HG03469 (cell line): Measurements from ENCODE around the gene CIB4.

ENCODE experiments used
- ATAC-seq: cut with Tn5 transposase; IDR thresholded peaks from one replicate; pipeline ENCODE4 v1.9.1; 2021; ENCODE audit warnings: mild to moderate bottlenecking, moderate library complexity, moderate number of reproducible peaks; ENCODE audit not compliant: unreplicated experiment

CIB4 gene

GRCh38 chr2:26640781-26641564 is at the start of gene CIB4:
CIB4 (minus strand) TSS chr2:26641366; CDS start chr2:26641314, 52 bp downstream.
- ATAC-seq, result no peak

GRCh38 chr2:26687801-26688200 is 46.6 kb upstream of the CIB4 start:
- no peak for ATAC-seq

GRCh38 chr2:26687328-26687727 is 46.2 kb upstream of the CIB4 start:
- no peak for ATAC-seq

- ATAC-seq, result no peak
These were observed 45.0 kb upstream of the CIB4 start for GRCh38 chr2:26685989-26686839.

GRCh38 chr2:26685341-26685740 is 44.2 kb upstream of the CIB4 start:
- no peak for ATAC-seq

GRCh38 chr2:26683583-26683982 is 42.4 kb upstream of the CIB4 start:
- ATAC-seq, result no peak

GRCh38 chr2:26682155-26682554 is 41.0 kb upstream of the CIB4 start:
- no peak for ATAC-seq

- ATAC-seq, result no peak
These were observed 40.5 kb upstream of the CIB4 start for GRCh38 chr2:26681656-26682055.

GRCh38 chr2:26679867-26680266 is 38.7 kb upstream of the CIB4 start:
- ATAC-seq, result no peak

GRCh38 chr2:26678035-26678434 is 36.9 kb upstream of the CIB4 start:
- no peak for ATAC-seq

GRCh38 chr2:26675651-26676255 is 34.6 kb upstream of the CIB4 start:
- ATAC-seq, result no peak

- ATAC-seq, result no peak
These were observed 33.6 kb upstream of the CIB4 start for GRCh38 chr2:26674771-26675170.

GRCh38 chr2:26674002-26674751 is 33.0 kb upstream of the CIB4 start:
- ATAC-seq, result no peak

- ATAC-seq, result no peak
These were observed 31.7 kb upstream of the CIB4 start for GRCh38 chr2:26672818-26673393.

- no peak for ATAC-seq
These were observed 31.1 kb upstream of the CIB4 start for GRCh38 chr2:26672112-26672817.

- ATAC-seq, result no peak
These were observed 30.5 kb upstream of the CIB4 start for GRCh38 chr2:26671691-26672090.

- ATAC-seq, result no peak
These were observed 29.8 kb upstream of the CIB4 start for GRCh38 chr2:26670931-26671460.

GRCh38 chr2:26670171-26670570 is 29.0 kb upstream of the CIB4 start:
- no peak for ATAC-seq

- ATAC-seq, result no peak
These were observed 27.9 kb upstream of the CIB4 start for GRCh38 chr2:26668856-26669750.
